H1 (cell line): ENCODE measurements around the gene IFT27. TPM values are rescaled to one million over a fixed set of nuclear protein-coding genes. Genes with fewer than 3 reads are reported as not detected.

Experiments used
- BRCA1 ChIP-seq: IDR thresholded peaks from 2 replicates; pipeline ENCODE4 v1.6.1; 2012; ENCODE audit warnings: low read depth, low read length, improper control_type of control experiment
- CEBPB ChIP-seq: IDR thresholded peaks from 2 replicates; pipeline ENCODE4 v1.6.1; 2012; ENCODE audit warnings: low read depth, low read length
- CHD1 ChIP-seq: IDR thresholded peaks from 2 replicates; pipeline ENCODE4 v1.6.1; 2012; ENCODE audit warnings: low read depth, low read length, improper control_type of control experiment
- EP300 ChIP-seq, 2 experiments: IDR thresholded peaks; 1 replicate in 1 of 2; 2 replicates in 1 of 2; pipeline ENCODE4 v1.6.1; 2011 to 2012; ENCODE audit warnings: low read depth in 2 of 2, low read length in 2 of 2, mild to moderate bottlenecking in 2 of 2, borderline replicate concordance in 1 of 2, inconsistent platforms in 1 of 2, moderate library complexity in 1 of 2
- FOSL1 ChIP-seq: IDR thresholded peaks from 2 replicates; pipeline ENCODE4 v1.6.1; 2011; ENCODE audit warnings: mild to moderate bottlenecking, low read depth, low read length, moderate library complexity; ENCODE audit not compliant: insufficient read depth
- NANOG ChIP-seq: IDR thresholded peaks from 2 replicates; pipeline ENCODE4 v1.6.1; 2011; ENCODE audit warnings: low read length, low read depth, mild to moderate bottlenecking, inconsistent platforms; ENCODE audit not compliant: insufficient read depth, poor library complexity, severe bottlenecking
- NRF1 ChIP-seq: IDR thresholded peaks from 2 replicates; pipeline ENCODE4 v1.6.1; 2011; ENCODE audit warnings: mild to moderate bottlenecking, low read depth, low read length, improper control_type of control experiment
- SP4 ChIP-seq: IDR thresholded peaks from 2 replicates; pipeline ENCODE4 v1.6.1; 2012; ENCODE audit warnings: low read length, inconsistent platforms
- TAF1 ChIP-seq: IDR thresholded peaks from 2 replicates; pipeline ENCODE4 v1.6.1; 2011; ENCODE audit warnings: mild to moderate bottlenecking, low read depth, low read length
- polyA plus RNA-seq, 7 experiments: library from polyadenylated mRNA; depleted of rRNA in 3 of 7; stranded (reverse) in 5 of 7; unstranded in 2 of 7; fragments of >200 nt in 5 of 7; fragments of 200-250 nt in 2 of 7; gene quantifications; 1 replicate in 5 of 7; 2 replicates in 1 of 7; 4 replicates in 1 of 7; pipeline versions ENCODE4 v1.2.1 to v1.2.3, GENCODE V29; 2011 to 2013; ENCODE audit warnings: missing spikeins in 2 of 7, mixed read lengths in 2 of 7
- total RNA-seq: library from RNA; stranded (reverse); fragmentation: NEBNext Ultra II Directional; extraction: Animal tissue kit (Norgen Biotek cat#: 25700); gene quantifications from 2 replicates; pipeline ENCODE4 v1.2.1, GENCODE V29; 2021
- TF ChIP-seq, protein P1 (sequence below): IDR thresholded peaks from 2 replicates; pipeline ENCODE4 v1.6.1; 2012; ENCODE audit warnings: inconsistent platforms

The IFT27 gene
- total and polyA plus RNA-seq, 2 of the 8 experiments (the other 6 are each of a cell fraction or from before 2014, with no cell fraction given) = 36.4 to 46.2 TPM

GRCh38 chr22:36778020-36778419 lies 2.1 kb upstream of the IFT27 start (continued):
- TF ChIP-seq, protein P1, sequence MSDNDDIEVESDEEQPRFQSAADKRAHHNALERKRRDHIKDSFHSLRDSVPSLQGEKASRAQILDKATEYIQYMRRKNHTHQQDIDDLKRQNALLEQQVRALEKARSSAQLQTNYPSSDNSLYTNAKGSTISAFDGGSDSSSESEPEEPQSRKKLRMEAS = no peak
- TF ChIP-seq TAF1 (no peak), CHD1 (no peak), FOSL1 (no peak), CEBPB (no peak), EP300 (IDR thresholded peaks at IDR 0.05; ENCODE audit: borderline replicate concordance in 1 of 2, low read depth in 2 of 2, low read length in 2 of 2) (no peak), BRCA1 (no peak), NANOG (no peak), NRF1 (no peak), SP4 (no peak)
